Bronchial epithelial cell (primary cell): Measurements from ENCODE around the gene METTL21A. TPM values are rescaled to one million over a fixed set of nuclear protein-coding genes. Genes with fewer than 3 reads are reported as not detected.

Source experiments
- DNase-seq: peaks from one replicate; pipeline ENCODE4 v3.0.0-alpha.2; 2010; ENCODE audit warnings: low read depth
- FAIRE-seq: peaks from 2 replicates; lab custom pipeline; 2011; peaks lifted over from hg19 to GRCh38; lab: Jason Lieb, UNC
- H3K27me3 ChIP-seq: 2 replicates; pipeline ENCODE4 v1.5.1; 2011; ENCODE audit warnings: low read length; ENCODE audit not compliant: control insufficient read depth, insufficient read depth
- H3K36me3 ChIP-seq: 2 replicates; pipeline ENCODE4 v1.5.1; 2011; ENCODE audit warnings: low read length; ENCODE audit not compliant: control insufficient read depth, insufficient read depth
- H3K4me3 ChIP-seq: 2 replicates; pipeline ENCODE4 v1.5.1; 2011; ENCODE audit warnings: mild to moderate bottlenecking, low read depth, low read length, control low read depth
- total RNA-seq: library from RNA; depleted of rRNA; stranded (reverse); fragments of >200 nt; gene quantifications from 2 replicates; pipeline ENCODE4 v1.2.1, GENCODE V29; 2014
- TF ChIP-seq, protein P1 (sequence below): IDR thresholded peaks from 2 replicates; pipeline ENCODE4 v1.5.1; 2011; ENCODE audit warnings: mild to moderate bottlenecking, moderate library complexity, low read length, control low read depth, inconsistent platforms; ENCODE audit not compliant: insufficient read depth, severe bottlenecking

Gene METTL21A
- total RNA-seq: 7.7 and 11.6 TPM in 2 replicates

DNA sequence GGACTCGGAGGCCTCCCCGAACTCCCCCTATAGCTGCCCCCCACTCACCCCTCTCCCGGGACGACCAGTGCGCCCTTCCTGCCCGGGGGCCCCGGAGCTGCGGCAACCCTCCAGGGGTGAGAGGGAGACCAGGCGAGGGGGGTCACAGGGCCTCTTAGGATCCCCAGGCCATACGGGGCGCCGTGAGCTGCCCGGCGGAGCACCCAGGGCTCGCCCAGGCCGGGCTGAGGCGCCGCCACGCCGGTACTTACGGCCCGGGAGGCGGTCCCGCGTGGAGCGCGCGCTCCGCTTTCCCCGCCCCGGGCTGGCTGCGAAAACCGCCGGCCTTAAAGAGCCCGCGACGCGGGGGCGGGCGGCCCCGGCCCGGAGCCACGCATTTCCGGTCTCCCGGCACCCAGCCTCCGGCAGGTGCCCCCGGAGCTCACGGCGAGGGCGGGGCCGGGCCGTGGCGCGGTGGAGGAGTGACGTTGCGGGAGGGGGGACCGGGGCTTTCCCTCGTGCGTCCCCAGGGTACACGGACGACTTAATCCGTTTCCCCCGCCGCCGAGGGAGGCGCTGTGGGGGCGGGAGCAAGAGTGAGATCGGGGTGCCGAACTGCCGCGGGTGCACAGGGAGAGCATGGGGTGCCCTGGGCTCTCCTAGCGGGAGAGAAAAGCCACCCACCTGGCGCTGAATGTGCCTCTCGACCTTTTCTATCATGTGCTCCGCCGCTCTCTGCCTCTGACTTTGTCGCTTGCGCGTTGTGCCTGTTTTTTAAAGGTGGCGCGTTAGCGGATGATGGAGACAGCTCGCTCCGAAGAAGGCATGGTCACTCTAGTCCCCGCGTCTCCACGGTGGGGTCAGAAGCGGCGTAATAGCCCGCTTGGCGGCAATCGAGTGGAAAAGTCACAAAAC is at the start of gene METTL21A:
Gene METTL21A (minus strand): TSS at position 381 of the 894 bp plus-strand sequence. CDS start 1,019 bp downstream, outside the sequence.
- Histone ChIP-seq H3K36me3 (peaks cover 3% of the 10 kb centered on the region), H3K4me3 (peak within 1 kb of the TSS; percentile 90), H3K27me3 (no peaks in the 10 kb centered on the region)
- DNase-seq (peak; percentile 41), FAIRE-seq (no peak)
- TF ChIP-seq, protein P1, sequence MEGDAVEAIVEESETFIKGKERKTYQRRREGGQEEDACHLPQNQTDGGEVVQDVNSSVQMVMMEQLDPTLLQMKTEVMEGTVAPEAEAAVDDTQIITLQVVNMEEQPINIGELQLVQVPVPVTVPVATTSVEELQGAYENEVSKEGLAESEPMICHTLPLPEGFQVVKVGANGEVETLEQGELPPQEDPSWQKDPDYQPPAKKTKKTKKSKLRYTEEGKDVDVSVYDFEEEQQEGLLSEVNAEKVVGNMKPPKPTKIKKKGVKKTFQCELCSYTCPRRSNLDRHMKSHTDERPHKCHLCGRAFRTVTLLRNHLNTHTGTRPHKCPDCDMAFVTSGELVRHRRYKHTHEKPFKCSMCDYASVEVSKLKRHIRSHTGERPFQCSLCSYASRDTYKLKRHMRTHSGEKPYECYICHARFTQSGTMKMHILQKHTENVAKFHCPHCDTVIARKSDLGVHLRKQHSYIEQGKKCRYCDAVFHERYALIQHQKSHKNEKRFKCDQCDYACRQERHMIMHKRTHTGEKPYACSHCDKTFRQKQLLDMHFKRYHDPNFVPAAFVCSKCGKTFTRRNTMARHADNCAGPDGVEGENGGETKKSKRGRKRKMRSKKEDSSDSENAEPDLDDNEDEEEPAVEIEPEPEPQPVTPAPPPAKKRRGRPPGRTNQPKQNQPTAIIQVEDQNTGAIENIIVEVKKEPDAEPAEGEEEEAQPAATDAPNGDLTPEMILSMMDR: peak; percentile 53

DNA sequence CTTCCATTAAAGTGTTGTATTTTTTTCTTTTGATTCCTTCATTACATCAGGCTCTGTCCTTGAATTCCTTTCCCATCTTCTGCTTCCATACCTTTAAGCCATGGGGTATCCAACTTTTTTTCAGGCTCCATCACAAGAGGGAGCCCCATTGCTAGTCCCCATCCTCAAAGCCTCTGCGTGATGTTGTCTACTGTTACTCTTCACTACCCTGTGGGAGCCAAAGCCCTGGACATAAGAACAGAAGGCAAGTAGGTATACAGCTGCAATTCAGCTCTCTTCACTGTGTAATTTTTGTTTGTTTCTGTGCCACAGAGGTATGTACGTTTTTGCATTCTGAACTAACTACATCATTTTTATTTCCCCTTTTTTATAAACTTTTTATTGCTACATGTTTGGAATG is 49.6 kb upstream of the METTL21A start:
- TF ChIP-seq, protein P1: no peak
- DNase-seq: no peak

DNA sequence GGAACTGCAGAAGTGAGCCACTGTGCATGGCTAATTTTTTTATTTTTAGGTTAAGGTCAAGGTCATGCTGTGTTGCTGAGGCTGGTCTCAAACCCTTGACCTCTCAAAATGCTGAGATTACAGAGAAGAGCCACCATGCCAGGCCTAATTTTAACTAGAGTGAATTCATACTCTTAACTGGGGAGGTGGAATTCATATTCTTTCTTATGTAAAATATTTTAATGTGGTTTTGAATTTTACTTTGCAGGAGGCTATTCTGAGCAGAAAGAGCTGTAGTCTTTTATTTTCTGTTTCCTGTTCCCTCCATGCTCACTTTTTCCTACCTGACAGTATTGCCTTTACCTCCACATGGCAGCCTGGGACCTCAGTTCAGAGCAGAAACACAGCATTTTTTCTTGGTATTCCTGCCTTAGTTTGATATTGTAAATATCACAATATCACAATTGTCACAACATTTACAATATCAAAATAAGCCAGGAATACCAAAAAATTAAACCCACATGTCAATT is 49.1 kb upstream of the METTL21A start:
- TF ChIP-seq, protein P1: no peak
- DNase-seq (no peak), FAIRE-seq (no peak)
- Histone ChIP-seq H3K4me3 (no peak overlapping the region), H3K27me3 (no peaks in the 10 kb centered on the region), H3K36me3 (no peaks in the 10 kb centered on the region)

More for the DNA sequence above, 49.6 kb upstream of the METTL21A start:
- H3K36me3 ChIP-seq: no peaks in the 10 kb centered on the region
- H3K4me3 ChIP-seq: no peak overlapping the region
- FAIRE-seq: no peak
- H3K27me3 ChIP-seq: no peaks in the 10 kb centered on the region

DNA sequence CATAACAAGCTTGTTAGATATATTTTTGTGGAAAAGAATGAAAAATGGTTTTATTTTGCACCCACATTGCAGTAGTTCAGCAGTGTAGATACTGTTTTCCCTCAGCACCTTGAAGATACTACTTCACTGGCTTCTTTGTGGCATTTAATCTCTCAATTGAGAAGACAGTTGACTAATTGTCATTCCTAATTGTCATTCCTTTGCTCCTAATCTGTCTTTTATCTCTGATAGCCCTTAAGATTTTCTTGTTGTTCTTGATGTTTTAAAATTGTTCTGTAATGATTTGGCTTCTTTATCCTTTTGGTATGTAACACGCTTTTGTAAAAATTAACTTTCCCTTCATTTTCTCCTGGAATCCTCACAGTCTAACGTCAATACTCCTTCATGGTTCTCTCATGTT is 48.2 kb upstream of the METTL21A start:
- H3K4me3 ChIP-seq: no peak overlapping the region
- TF ChIP-seq, protein P1: no peak
- H3K27me3 ChIP-seq: no peaks in the 10 kb centered on the region
- DNase-seq (no peak), FAIRE-seq (no peak)
- H3K36me3 ChIP-seq: no peaks in the 10 kb centered on the region

DNA sequence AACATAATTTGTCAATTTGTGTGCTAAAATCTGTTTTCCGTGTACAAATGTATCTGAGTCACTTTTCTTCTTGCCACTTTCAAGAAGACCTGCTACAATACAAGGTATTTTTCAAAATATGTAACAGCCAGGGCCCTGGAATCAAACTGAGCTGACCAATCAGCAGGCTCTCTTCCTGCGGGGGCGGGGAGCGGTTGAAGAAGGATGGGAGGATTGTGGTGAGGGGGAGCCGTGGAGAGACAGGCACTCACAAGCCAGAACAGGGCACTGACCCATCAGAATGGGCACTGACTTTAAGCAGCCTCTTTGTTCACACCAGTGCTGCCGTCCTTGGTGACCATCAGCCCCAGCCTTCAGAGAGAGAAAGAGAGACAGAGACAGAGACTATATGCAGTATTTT is 45.7 kb upstream of the METTL21A start:
- FAIRE-seq: no peak
- DNase-seq: no peak
- TF ChIP-seq, protein P1: no peak
- Histone ChIP-seq H3K4me3 (no peak overlapping the region), H3K36me3 (no peaks in the 10 kb centered on the region), H3K27me3 (no peaks in the 10 kb centered on the region)
